HG02763 (cell line): ENCODE measurements around the gene MXI1.
"Not testable (repeated sequence)": the region's sequence is repeated elsewhere in the genome, so short reads cannot be mapped to it uniquely, and the experiment has no call there.

ENCODE experiments used
- ATAC-seq: cut with Tn5 transposase; IDR thresholded peaks from one replicate; pipeline ENCODE4 v1.9.1; 2021; ENCODE audit warnings: mild to moderate bottlenecking, moderate library complexity; ENCODE audit not compliant: unreplicated experiment

MXI1 gene

DNA sequence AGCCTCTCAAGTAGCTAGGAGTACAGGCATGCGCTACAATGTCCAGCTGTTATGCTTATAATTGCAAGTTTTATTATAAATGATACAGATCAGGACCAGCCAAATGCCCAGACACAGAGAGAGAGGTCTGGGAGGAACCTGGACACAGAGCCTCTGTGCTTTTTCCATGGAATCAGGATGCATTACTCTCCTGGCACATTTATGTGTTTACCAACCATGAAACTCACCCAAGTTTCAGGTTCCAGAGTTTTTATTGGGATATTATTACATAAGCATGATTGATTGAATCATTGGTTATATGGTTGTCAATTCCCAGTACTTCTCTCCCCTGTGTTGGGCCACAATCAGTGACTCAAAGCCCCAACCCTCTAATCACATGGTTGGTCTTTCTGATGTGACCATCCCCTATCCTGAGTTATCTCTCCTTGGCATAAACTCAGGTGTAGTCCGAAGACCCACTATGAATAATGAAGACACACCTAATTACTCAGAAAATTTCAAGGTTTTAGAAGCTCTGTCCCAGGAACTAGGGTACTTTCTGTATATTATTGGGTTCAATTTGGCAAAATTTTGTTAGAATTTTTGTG is 30.6 kb downstream of the MXI1 start:
- ATAC-seq: no peak

DNA sequence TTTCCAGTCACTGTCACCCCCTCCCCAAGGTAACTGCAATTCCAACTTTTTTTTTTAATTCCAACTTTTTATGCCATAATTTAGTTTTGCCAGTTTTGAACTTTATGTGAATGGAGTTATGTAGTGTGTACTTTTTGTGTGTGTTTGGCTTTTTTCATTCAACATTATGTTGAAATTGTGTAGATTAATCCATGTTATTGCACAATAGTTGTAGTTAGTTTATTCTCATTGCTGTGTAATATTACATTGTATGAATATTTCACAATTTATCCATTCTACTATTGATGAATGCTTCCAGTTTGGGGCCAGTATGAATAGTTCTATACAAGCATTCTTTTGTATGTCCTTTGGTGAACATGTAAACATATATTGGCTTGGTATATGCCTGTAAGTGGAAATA is 32.5 kb downstream of the MXI1 start:
- no peak for ATAC-seq

DNA sequence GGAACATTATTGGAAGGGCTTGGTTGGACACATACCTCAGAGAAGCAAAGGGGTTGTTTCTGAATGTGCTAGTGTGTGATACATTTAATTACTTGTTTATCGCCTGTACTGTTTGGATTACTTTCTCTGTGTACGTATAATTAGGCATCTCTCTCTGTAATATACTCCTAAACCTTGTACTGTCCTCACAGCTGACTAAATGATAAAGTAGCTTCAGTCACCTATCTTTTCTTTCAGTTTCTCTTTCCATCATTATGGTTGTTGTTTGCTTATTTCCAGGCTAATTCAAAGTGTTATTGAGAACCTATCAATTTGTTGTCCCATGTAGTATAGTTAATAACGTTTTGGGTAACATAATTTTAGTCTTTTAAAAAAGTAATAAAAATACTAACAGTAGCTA is 34.0 kb downstream of the MXI1 start:
- no peak for ATAC-seq

DNA sequence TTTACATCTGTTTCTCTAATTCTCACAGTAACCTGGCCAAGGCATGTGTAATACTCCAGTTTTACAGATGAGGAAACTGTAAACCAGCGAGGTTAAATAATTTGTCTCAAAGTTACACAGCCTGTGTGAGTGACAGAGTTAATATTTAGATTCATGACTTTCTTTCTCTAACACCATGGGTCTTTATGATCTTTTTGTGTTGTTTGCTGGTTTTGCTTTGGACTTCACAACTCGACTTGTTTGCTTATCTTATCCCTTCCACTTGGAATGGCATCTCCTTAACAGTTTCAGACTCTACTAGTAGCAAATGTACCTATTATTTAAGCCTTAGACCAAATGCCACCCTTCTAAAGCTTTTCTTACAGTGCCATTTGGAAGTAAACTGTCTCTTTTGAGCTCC is 34.4 kb downstream of the MXI1 start:
- ATAC-seq: no peak

DNA sequence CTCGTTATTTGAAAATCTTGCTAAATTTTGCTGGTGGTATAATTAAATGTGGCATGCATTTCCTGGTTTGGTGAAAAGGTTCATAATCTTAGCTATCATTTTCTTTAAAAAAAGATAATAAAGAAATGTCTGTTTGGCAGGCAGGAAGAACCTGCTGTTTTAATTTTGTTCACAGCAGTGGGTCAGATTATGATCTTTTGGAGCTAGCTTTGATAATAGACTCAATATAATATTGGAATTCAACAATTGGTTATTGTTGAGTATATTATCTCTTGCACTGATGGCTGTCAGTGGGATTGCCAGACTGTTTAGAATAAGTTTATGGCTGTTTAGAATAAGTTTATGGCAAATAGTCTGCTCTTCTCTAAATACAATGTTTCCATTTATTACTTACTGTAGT is 35.1 kb downstream of the MXI1 start:
- no peak for ATAC-seq

DNA sequence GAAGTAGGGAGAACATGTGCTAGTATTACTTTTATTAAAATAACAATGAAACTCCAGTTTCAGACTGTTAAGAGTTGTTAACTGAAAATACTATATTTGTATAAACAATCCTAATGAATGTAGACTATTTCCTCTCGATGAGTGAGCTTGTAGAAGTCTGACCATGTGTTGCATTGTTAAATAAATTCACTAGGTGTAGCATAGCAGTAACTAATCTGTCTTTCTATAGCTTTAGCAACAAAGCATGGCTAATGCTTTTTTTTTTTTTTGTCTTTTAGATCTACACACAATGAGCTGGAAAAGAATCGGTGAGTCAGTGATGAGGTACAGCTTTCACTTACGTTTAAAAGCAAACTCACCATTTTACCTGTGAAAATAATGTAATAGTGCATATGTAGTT is 37.1 kb downstream of the MXI1 start:
- no peak for ATAC-seq

DNA sequence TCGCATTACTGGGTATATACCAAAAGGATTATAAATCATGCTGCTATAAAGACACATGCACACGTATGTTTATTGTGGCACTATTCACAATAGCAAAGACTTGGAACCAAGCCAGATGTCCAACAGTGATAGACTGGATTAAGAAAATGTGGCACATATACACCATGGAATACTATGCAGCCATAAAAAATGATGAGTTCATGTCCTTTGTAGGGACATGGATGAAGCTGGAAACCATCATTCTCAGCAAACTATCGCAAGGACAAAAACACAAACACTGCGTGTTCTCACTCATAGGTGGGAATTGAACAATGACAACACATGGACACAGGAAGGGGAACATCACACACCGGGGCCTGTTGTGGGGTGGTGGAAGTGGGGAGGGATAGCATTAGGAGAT is 40.4 kb downstream of the MXI1 start:
- ATAC-seq: not testable (repeated sequence)

DNA sequence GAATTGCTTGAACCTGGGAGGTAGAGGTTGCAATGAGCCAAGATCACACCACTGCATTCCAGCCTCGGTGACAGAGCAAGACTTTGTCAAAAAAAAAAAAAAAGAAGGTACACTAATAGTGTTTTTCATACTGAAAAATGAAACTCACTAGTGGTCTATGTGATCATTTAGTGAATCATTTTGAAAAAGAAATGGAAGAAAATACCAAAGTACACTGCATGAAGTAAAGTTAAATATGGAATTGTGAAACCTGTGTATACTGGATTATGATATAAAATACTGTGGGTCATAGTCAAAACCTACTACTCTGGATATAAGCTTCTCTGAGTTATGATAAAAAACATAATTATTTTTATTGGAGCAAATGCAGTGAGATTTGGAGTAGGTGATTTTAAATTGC is 42.1 kb downstream of the MXI1 start:
- ATAC-seq: peak; percentile 73

DNA sequence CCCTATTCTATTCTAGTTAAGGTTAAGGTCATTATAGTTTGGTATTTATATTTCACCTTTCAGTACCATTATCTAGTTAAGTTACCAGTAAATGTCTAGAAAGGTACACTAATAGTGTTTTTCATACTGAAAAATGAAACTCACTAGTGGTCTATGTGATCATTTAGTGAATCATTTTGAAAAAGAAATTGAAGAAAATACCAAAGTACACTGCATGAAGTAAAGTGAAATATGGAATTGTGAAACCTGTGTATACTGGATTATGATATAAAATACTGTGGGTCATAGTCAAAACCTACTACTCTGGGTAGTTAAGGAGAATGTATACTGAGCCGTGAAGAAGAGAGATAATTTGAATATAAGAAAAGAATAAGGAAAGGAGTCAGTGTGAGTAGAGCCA is 44.0 kb downstream of the MXI1 start:
- peak; percentile 81 for ATAC-seq

DNA sequence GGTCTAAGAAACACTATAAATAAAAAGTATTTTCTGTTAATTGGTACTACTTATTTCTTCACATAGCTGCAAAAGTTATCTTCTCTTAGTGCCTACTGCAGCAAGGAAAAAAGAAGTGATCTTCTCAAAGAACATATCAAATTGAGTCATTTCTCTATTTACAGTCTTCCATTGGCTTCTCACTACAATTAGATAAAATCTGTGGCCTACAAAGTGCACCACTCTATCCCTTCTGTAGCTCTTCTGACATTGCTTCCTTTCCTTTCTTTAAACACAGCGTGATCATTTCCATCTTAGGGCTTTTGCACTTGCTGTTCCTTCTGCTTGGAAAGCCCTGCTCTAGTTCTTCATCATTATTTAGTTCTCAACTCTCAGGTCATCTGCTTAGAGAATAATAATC is 44.7 kb downstream of the MXI1 start:
- no peak for ATAC-seq

DNA sequence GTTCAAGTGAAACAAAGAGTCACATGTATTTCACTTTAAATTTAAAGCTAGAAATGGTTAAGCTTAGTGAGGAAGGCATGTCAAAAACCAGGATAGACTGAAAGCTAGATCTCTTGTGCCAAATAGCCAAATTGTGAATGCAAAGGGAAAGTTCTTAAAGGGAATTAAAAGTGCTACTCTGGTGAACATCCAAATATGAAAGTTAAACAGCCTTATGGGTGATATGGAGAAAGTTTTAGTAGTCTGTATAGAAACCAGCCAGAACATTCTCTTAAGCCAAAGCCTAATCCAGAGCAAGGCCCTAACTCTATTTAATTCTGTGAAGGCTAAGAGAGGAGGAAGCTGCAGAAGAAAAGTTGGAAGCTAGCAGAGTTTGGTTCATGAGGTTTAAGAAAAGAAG is 47.1 kb downstream of the MXI1 start:
- no peak for ATAC-seq

DNA sequence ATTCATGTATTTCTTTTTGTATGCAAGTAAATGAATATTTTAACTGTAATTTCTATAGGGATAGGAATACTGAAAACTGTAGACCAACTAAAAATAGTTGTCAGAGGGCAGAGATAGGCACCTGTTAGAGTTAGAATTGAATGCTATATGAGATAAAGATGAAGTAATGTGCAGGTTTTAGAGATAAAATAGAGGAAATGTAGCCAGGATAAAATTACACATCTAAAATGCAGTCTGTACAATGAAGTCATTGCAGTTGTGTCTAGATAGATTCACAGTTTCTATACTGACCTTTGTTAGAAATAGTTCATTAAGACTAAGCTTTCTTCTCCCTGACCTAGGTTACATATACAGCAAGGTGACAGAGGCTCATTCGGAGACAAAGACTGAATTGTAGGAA is 51.1 kb downstream of the MXI1 start:
- ATAC-seq: no peak

DNA sequence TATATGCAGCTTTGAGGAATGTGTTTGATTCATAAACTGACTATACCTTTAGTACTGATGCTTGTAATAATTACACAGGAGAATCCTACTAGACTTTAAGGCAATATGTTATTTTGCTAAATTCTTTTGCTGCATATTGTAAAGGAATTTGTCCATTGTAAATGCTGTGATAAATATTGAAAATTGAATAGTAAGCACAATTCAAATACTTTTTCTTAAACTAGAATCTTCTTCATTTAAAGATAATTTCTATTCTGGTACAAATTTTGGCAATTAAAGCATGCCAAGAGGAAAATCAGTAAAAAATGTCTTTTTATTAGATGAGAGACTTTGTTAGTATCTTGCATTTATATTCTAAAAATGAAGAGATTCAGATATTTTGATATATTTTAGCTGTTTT is 51.9 kb downstream of the MXI1 start:
- ATAC-seq: no peak

DNA sequence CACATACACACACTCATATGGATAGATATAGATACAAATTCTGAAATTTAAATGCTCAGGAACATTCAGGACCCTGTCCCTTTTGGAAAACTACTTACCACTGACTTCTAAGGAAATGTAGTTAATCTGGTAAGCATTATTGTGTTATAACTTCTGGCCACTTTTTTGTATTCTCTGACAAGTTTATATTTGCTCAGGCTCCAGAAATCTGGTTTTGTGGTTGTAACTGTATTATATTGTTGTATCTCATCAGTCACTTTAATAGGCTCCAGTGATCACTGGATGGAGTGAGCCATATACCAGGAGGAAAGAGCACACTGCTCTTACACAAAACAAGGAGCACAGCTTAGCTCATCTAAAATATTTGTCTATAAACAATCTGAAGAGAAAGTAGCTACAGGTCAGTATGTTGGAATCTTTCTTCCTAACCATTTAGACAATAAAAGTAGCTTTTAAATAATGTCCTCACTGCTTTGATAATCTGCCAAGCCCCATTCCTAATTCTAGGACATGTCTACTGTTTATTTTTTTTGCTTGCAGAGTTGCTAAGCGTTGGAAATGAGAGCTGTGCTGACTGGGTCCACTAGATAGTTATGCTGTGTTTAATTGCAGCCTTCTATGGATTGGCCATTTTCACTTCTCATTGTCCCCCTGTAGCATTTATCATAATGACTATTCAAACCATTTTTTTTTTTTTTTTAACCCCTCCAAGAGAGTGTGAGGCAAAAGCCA is 53.5 kb downstream of the MXI1 start:
- no peak for ATAC-seq

DNA sequence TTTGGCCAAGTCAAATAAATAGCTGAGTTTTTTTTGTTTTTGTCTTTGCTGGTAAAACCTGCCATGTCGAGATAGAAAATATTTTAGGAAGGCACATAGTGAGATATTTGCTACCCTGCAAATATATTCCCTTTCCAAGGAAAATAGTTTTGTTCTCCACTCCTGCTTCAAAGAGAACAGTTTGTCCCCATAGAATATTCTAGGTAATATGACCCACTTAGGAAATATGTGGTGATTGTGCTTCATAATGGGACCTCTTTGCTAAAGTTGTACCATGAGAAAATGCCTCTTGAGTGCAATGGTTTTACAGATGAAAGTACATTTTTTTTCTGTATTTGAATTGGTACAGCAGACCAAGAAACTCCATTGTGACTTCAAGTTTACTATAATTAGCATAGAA is 55.8 kb downstream of the MXI1 start:
- ATAC-seq: no peak

DNA sequence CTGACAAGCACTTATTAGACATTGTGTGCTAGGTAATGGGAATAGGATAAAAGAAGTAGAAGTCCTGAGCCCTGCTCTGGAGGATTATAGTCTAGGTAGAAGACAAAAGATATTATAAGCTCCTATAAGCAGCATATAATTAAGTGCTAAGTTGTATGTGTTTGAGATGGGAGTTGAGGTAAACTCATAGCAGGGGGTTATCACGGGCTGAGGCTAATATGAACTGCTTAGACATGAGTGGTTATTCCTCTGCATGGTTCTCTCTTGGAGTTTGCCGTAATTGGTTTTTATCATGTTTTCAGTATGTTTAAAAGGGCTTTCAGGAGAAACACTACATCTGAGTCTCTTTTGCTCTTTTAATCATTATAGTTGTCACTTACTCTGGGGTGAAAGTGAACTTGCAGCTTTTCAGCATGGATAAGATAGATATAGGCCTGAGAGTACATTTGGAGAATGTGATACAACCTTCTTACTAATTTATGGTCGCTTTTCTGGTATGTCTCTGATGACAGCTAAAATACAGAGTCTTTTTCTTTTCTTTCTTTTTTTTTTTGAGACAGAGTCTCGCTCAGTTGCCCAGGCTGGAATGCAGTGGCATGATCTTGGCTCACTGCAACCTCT is 58.3 kb downstream of the MXI1 start:
- no peak for ATAC-seq

DNA sequence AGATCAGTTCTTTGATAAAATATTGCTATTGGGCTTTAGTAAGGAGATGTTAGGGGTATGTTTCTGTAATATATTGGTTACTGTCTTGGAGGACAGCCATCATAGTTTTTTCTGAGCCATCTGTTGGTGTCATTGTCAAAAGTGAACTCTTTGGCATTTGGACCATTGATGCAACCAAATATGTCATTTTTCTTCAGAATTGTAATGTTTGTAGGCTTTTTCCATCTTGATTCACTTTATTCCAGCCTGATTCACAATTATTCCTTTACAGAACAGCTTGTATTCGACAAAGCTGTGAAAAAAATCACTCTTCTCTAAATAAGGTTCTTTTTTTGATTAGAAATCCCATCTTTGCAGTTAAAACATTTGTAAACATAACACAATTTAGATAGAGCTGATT is 59.9 kb downstream of the MXI1 start:
- ATAC-seq: no peak

DNA sequence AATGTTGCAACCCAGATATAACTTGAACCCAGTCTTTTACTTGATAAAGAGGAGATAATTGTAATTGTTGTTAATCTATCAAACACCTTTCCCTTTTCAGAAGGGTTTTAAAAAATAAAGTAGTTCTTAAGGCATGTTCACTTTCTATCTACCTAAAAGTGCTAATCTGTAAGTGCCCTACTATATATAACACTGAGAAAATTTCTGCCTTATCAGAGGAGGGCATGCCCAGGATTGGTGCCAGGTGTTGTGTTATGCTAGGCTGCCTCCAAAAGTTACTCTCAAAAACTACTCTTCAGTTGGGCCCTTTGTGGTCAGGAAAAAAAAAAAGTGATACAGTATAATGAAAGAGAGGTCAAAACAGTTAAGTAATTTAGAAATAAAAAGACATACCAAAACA is 61.0 kb downstream of the MXI1 start:
- ATAC-seq: no peak

DNA sequence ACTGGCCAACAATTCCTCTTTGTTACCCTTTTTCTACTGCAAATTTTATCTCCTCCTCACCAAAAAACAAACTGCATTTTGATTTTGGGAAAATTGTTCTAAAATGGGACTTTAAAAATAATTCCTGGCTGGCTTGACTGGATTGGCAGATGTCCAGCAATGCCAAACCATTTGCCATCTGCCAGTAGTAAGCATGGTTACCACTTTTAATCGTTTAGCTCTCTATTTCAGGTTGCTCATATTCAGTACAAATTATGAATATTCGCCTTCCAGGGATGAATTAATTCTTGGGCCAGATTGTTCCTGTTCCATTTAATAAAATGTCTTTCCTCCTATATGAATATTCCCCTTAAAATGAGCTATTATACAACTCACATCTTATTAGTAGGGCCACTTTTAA is 61.6 kb downstream of the MXI1 start:
- ATAC-seq: no peak

DNA sequence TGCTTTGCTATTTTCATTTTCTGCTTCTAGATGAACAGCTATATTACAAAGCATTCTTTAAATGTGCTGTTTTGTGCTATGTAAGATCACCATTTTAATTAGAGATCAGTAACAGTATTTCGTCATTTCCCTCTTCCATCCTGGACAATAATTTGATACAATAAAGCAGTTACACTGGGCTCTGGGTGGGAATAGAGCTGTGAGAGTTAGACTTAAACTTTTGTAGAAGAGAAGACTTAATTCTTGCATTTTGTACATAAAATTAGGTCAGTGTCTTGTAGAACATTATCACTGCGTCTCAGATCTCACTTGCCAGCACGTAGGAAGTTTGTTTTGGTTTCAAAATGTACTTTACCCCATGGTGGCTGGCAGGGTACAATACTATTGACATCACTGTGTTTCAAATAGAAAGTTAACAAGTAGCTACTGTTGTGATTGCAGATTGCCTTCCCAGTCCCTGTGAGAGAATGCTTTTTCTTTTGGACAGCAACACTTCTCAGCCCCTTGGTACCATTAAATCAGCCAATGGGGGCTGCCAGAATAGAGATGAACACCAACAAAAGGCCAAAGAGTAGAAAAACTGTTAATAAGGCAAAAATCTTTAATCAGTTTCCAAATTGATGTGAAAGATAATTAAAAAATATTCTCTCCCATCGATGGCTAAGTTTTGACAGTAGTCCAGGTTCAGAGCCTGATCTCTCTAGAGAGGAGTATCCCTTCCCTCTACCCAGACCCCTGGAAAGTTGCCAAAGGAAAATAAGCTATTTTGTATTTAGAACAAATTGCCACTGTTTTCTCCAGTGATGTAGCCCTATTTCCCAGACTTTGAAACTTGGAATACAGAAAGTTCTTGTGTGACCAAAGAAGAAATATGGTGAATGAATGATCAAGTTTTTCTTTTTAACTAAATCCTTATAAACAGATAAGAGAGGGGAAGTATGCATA is 62.2 kb downstream of the MXI1 start:
- ATAC-seq: no peak

DNA sequence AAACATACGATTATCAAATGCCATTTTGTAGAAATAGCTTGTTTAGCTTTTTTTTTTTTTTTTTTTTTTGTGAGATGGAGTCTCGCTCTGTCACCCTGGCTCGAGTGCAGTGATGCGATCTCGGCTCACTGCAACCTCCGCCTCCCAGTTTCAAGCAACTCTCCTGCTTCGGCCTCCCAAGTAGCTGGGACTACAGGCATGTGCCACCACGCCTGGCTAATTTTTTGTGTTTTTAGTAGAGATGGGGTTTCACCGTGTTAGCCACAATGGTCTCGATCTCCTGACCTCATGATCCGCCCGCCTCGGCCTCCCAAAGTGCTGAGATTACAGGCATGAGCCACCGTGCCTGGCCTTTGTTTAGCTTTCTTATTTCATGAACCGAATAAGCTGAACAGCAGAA is 65.6 kb downstream of the MXI1 start:
- not testable (repeated sequence) for ATAC-seq
